Breast epithelium (tissue), 4 donors: ENCODE measurements around the gene PCDHB14. TPM values are rescaled to one million over a fixed set of nuclear protein-coding genes. Genes with fewer than 3 reads are reported as not detected.
"Not testable (repeated sequence)": the region's sequence is repeated elsewhere in the genome, so short reads cannot be mapped to it uniquely, and the experiment has no call there.

Source experiments
- DNase-seq, 2 donors: peaks; one replicate each; pipeline ENCODE4 v3.0.0-alpha.2; 2019; ENCODE audit warnings: low spot score in 2 of 2
- H3K27ac ChIP-seq, 2 donors: fragments of 200-600 bp; sonication (generic) in 1 of 2; one replicate each; pipeline ENCODE4 v1.5.1; 2016 to 2019; ENCODE audit warnings: mild to moderate bottlenecking in 1 of 2
- H3K27me3 ChIP-seq, 2 donors: fragments of 200-600 bp; sonication (generic) in 1 of 2; one replicate each; pipeline versions ENCODE4 v1.5.1 to v1.6.0; 2017 to 2019; ENCODE audit warnings: control low read depth in 1 of 2, mild to moderate bottlenecking in 1 of 2
- H3K36me3 ChIP-seq: fragments of 200-600 bp; one replicate; pipeline ENCODE4 v1.5.1; 2019
- H3K4me1 ChIP-seq, 2 donors: fragments of 200-600 bp; sonication (generic); one replicate each; pipeline ENCODE4 v1.5.1; 2016 to 2019; ENCODE audit warnings: control low read depth in 1 of 2
- H3K4me3 ChIP-seq, 3 donors: fragments of 200-600 bp; sonication (generic); 1 replicate in 2 of 3; 2 replicates in 1 of 3; pipeline ENCODE4 v1.5.1; 2016 to 2019; ENCODE audit warnings: mild to moderate bottlenecking in 3 of 3, moderate library complexity in 2 of 3
- H3K9me3 ChIP-seq, 2 donors: fragments of 200-600 bp; sonication (generic) in 1 of 2; one replicate each; pipeline ENCODE4 v1.5.1; 2016 to 2019; ENCODE audit warnings: control low read depth in 1 of 2
- POLR2A ChIP-seq: fragments of 450-650 bp; IDR thresholded peaks from one replicate; pipeline ENCODE4 v1.6.1; 2016; ENCODE audit warnings: antibody characterized with exemption, mild to moderate bottlenecking, moderate library complexity
- POLR2AphosphoS5 ChIP-seq, 3 donors: sonication (generic); formaldehyde crosslinking; IDR thresholded peaks; one replicate each; pipeline ENCODE4 v1.6.1; 2017; ENCODE audit warnings: antibody characterized with exemption in 3 of 3
- intact Hi-C: fragments of 100-400 bp; cut with DNase I; formaldehyde crosslinking; loops from one replicate; pipeline ENCODE4 v1.15.1; 2023; ENCODE audit warnings: low total_unique reads
- total RNA-seq, 3 donors: library from RNA; depleted of rRNA; stranded (reverse); fragments of >200 nt; gene quantifications; one replicate each; pipeline ENCODE4 v1.1.0, GENCODE V29; 2016
- TF ChIP-seq, protein P1 (sequence below), 3 donors: fragments of 450-650 bp; IDR thresholded peaks; one replicate each; pipeline ENCODE4 v1.5.1; 2016 to 2017; ENCODE audit warnings: antibody characterized with exemption in 3 of 3, mild to moderate bottlenecking in 3 of 3, moderate library complexity in 3 of 3

Gene PCDHB14
- total RNA-seq, 3 donors from 2014 or later = 4.2 to 5.9 (median 5.9) TPM

DNA sequence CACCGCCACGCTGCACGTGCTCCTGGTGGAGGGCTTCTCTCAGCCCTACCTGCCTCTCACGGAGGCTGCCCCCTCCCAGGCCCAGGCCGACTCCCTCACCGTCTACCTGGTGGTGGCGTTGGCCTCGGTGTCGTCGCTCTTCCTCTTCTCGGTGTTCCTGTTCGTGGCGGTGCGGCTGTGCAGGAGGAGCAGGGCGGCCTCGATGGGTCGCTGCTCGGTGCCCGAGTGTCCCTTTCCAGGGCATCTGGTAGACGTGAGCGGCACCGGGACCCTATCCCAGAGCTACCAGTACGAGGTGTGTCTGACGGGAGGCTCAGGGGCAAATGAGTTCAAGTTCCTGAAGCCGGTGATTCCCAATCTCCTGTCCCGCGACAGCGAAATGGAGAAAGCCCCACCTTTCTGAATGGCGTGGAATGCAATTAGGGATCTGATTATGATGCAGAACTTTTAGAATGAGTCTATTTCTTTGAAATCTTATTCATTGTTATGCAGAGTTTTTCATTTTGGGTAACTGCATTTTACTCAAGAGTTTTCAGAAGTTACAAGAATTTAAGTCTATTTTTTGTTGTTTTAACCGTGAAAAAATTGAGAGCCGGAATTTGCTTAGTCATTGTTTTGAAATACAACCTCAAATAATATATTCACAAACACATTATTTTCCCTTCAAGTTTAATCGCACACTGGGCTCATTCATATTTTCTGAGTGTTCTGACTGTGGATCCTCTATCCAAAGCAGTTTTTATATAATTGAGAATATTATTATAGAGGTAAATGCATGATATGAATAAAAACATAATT lies 13.6 kb downstream of the PCDHB14 start:
- TF ChIP-seq POLR2AphosphoS5 (IDR thresholded peaks at IDR 0.05) = no peak
- TF ChIP-seq, protein P1, sequence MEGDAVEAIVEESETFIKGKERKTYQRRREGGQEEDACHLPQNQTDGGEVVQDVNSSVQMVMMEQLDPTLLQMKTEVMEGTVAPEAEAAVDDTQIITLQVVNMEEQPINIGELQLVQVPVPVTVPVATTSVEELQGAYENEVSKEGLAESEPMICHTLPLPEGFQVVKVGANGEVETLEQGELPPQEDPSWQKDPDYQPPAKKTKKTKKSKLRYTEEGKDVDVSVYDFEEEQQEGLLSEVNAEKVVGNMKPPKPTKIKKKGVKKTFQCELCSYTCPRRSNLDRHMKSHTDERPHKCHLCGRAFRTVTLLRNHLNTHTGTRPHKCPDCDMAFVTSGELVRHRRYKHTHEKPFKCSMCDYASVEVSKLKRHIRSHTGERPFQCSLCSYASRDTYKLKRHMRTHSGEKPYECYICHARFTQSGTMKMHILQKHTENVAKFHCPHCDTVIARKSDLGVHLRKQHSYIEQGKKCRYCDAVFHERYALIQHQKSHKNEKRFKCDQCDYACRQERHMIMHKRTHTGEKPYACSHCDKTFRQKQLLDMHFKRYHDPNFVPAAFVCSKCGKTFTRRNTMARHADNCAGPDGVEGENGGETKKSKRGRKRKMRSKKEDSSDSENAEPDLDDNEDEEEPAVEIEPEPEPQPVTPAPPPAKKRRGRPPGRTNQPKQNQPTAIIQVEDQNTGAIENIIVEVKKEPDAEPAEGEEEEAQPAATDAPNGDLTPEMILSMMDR (IDR thresholded peaks at IDR 0.05) = no peak
- TF ChIP-seq POLR2A = no peak
- intact Hi-C loops = no loop called here
- H3K27ac ChIP-seq = no peak overlapping the region
- no peak for DNase-seq
- H3K4me1 ChIP-seq = no peaks in the 10 kb centered on the region
- no peak overlapping the region for H3K4me3 ChIP-seq
- no peaks in the 10 kb centered on the region for H3K36me3 ChIP-seq
- H3K27me3 ChIP-seq = no peaks in the 10 kb centered on the region
- H3K9me3 ChIP-seq = peaks cover 90 to 100% of the 10 kb centered on the region in 2 donors

DNA sequence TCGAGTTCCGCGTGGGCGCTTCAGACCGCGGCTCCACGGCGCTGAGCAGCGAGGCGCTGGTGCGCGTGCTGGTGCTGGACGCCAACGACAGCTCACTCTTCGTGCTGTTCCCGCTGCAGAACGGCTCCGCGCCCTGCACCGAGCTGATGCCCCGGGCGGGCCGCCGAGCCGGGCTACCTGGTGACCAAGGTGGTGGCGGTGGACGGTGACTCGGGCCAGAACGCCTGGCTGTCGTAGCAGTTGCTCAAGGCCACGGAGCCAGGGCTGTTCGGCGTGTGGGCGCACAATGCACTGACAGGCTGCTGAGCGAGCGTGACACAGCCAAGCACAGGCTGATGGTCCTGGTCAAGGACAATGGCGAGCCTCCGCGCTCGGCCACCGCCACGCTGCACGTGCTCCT lies 18.4 kb downstream of the PCDHB14 start:
- Histone ChIP-seq H3K27me3 (no peaks in the 10 kb centered on the region), H3K4me1 (no peaks in the 10 kb centered on the region), H3K4me3 (no peak overlapping the region), H3K36me3 (no peaks in the 10 kb centered on the region), H3K9me3 (peaks cover 86 to 100% of the 10 kb centered on the region in 2 donors), H3K27ac (no peak overlapping the region)
- no peak for DNase-seq
- TF ChIP-seq, protein P1 (IDR thresholded peaks at IDR 0.05) = no peak
- no peak for TF ChIP-seq POLR2A
- no peak for TF ChIP-seq POLR2AphosphoS5 (IDR thresholded peaks at IDR 0.05)
- intact Hi-C loops = no loop called here

DNA sequence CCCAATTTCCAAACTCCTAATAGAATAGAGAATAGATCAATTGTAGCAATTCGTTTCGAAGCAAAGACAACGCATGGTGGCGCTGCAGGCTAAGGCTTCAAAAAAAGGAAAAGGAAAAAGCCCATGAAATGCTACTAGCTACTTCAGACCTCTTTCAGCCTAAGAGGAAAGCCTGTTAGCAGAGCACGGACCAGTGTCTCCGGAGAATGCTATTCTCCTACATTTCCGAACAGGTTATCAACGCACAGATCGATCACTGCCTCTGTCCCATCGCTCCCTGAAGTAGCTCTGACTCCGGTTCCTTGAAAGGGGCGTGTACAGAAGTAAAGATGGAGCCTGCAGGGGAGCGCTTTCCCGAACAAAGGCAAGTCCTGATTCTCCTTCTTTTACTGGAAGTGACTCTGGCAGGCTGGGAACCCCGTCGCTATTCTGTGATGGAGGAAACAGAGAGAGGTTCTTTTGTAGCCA lies 22.1 kb downstream of the PCDHB14 start, which contains the start of gene PCDHB15:
TSS of gene PCDHB15 (plus strand) at position 146 of the 468 bp plus-strand sequence. CDS start at position 330, 184 bp downstream.
- intact Hi-C loops = no loop called here
- no peaks in the 10 kb centered on the region for H3K4me1 ChIP-seq
- H3K4me3 ChIP-seq = peak within 1 kb of the TSS in 2 of 3 donors; percentile 10 to 14
- no peak within 1 kb of the TSS for H3K27ac ChIP-seq
- H3K36me3 ChIP-seq = no peaks in the 10 kb centered on the region
- TF ChIP-seq POLR2A = no peak
- TF ChIP-seq POLR2AphosphoS5 (IDR thresholded peaks at IDR 0.05) = no peak
- TF ChIP-seq, protein P1 (IDR thresholded peaks at IDR 0.05) = no peak
- H3K27me3 ChIP-seq = no peaks in the 10 kb centered on the region
- DNase-seq = no peak
- H3K9me3 ChIP-seq = peaks cover 81 to 100% of the 10 kb centered on the region in 2 donors

DNA sequence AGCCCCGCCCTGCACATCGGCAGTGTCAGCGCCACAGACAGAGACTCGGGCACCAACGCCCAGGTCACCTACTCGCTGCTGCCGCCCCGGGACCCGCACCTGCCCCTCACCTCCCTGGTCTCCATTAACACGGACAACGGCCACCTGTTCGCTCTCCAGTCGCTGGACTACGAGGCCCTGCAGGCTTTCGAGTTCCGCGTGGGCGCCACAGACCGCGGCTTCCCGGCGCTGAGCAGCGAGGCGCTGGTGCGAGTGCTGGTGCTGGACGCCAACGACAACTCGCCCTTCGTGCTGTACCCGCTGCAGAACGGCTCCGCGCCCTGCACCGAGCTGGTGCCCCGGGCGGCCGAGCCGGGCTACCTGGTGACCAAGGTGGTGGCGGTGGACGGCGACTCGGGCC lies 23.8 kb downstream of the PCDHB14 start:
- peaks cover 81 to 100% of the 10 kb centered on the region in 2 donors for H3K9me3 ChIP-seq
- H3K36me3 ChIP-seq, H3K4me1 ChIP-seq, intact Hi-C loops, H3K27ac ChIP-seq, DNase-seq, H3K4me3 ChIP-seq, H3K27me3 ChIP-seq: not testable (repeated sequence)

DNA sequence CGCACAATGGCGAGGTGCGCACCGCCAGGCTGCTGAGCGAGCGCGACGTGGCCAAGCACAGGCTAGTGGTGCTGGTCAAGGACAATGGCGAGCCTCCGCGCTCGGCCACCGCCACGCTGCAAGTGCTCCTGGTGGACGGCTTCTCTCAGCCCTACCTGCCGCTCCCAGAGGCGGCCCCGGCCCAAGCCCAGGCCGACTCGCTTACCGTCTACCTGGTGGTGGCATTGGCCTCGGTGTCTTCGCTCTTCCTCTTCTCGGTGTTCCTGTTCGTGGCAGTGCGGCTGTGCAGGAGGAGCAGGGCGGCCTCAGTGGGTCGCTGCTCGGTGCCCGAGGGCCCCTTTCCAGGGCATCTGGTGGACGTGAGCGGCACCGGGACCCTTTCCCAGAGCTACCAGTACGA lies 24.3 kb downstream of the PCDHB14 start:
- DNase-seq, H3K36me3 ChIP-seq, H3K27me3 ChIP-seq, H3K4me1 ChIP-seq, H3K27ac ChIP-seq, intact Hi-C loops: not testable (repeated sequence)
- Histone ChIP-seq H3K4me3 (peak overlapping the region in 1 of 3 donors; percentile 21), H3K9me3 (peaks cover 81 to 100% of the 10 kb centered on the region in 2 donors)

DNA sequence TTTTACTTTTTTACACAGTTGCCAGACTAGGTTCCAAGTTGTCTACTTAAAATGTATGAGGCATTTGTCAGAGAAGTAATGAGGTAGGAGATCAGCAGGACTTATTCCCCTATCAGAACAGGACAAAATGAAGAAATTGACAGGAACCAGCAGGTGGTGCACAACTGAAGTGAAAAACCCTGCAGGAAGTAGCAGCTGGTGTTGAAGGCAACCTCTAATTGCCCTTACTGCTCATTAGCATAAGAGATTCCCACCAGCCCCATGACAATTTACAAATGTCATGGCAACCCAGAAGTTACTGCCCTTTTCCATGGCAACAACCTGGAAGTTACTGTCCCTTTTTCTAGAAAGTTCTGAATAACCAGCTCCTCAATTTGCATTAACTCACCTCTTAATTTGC lies 27.4 kb downstream of the PCDHB14 start:
- no peaks in the 10 kb centered on the region for H3K36me3 ChIP-seq
- intact Hi-C loops = no loop called here
- H3K27ac ChIP-seq = no peak overlapping the region
- no peaks in the 10 kb centered on the region for H3K27me3 ChIP-seq
- TF ChIP-seq POLR2AphosphoS5 (IDR thresholded peaks at IDR 0.05) (no peak), POLR2A (no peak)
- TF ChIP-seq, protein P1 (IDR thresholded peaks at IDR 0.05) = no peak
- H3K4me1 ChIP-seq = no peaks in the 10 kb centered on the region
- no peak overlapping the region for H3K4me3 ChIP-seq
- H3K9me3 ChIP-seq = peaks cover 82 to 100% of the 10 kb centered on the region in 2 donors
- no peak for DNase-seq
